HepG2 (cell line): ENCODE data around the gene EPS8L3. TPM values are rescaled to one million over a fixed set of nuclear protein-coding genes. Genes with fewer than 3 reads are reported as not detected.

ENCODE experiments used
- ARID5B ChIP-seq: IDR thresholded peaks from 2 replicates; pipeline ENCODE4 v1.4.0; 2020; ENCODE audit warnings: mild to moderate bottlenecking, missing genetic modification reagents
- ETV6 ChIP-seq: sonication (generic); formaldehyde crosslinking; conservative IDR thresholded peaks from 2 replicates; pipeline ENCODE4 v1.4.0; 2020; ENCODE audit warnings: missing genetic modification reagents
- FOXP1 ChIP-seq, 2 experiments: fragments of 450-650 bp in 1 of 2; IDR thresholded peaks; 2 replicates each; pipeline ENCODE4 v1.6.1; 2017 to 2018; ENCODE audit warnings: antibody characterized with exemption in 1 of 2
- HDAC6 ChIP-seq: fragments of 200-600 bp; sonication (generic); IDR thresholded peaks from 2 replicates; pipeline ENCODE4 v1.7.0; 2017; ENCODE audit warnings: mild to moderate bottlenecking, antibody characterized with exemption, low read length, low read depth
- HNRNPK ChIP-seq: fragments of 200-400 bp; formaldehyde crosslinking; IDR thresholded peaks from 2 replicates; pipeline ENCODE4 v1.6.1; 2018; ENCODE audit warnings: low read length, low read depth, moderate library complexity, mild to moderate bottlenecking; ENCODE audit not compliant: poor library complexity, severe bottlenecking
- KMT2A ChIP-seq: sonication (generic); formaldehyde crosslinking; IDR thresholded peaks from 2 replicates; pipeline ENCODE4 v1.4.0; 2020; ENCODE audit warnings: missing genetic modification reagents
- MTERF4 ChIP-seq: sonication (generic); formaldehyde crosslinking; IDR thresholded peaks from 2 replicates; pipeline ENCODE4 v1.8.0; 2023; ENCODE audit warnings: mild to moderate bottlenecking, missing genetic modification reagents
- NKX3-1 ChIP-seq: sonication (generic); formaldehyde crosslinking; IDR thresholded peaks from 2 replicates; pipeline ENCODE4 v1.5.0; 2020; ENCODE audit warnings: missing genetic modification reagents
- NPAS2 ChIP-seq: sonication (generic); formaldehyde crosslinking; IDR thresholded peaks from 2 replicates; pipeline ENCODE4 v1.8.0; 2022; ENCODE audit warnings: mild to moderate bottlenecking, missing genetic modification reagents, borderline replicate concordance
- POLR2AphosphoS2 ChIP-seq: IDR thresholded peaks from 2 replicates; pipeline ENCODE4 v1.6.1; 2011; ENCODE audit warnings: low read depth, low read length, improper control_type of control experiment
- ZBTB21 ChIP-seq: sonication (generic); formaldehyde crosslinking; IDR thresholded peaks from 2 replicates; pipeline ENCODE4 v1.4.0; 2020; ENCODE audit warnings: missing genetic modification reagents
- ZMAT3 ChIP-seq: sonication (generic); formaldehyde crosslinking; conservative IDR thresholded peaks from 2 replicates; pipeline ENCODE4 v1.7.0; 2021; ENCODE audit warnings: missing genetic modification reagents
- ZNF224 ChIP-seq: sonication (generic); formaldehyde crosslinking; IDR thresholded peaks from 2 replicates; pipeline ENCODE4 v1.5.0; 2020; ENCODE audit warnings: mild to moderate bottlenecking, missing genetic modification reagents
- ZNF317 ChIP-seq: sonication (generic); formaldehyde crosslinking; IDR thresholded peaks from 2 replicates; pipeline ENCODE4 v1.5.0; 2020; ENCODE audit warnings: mild to moderate bottlenecking, missing genetic modification reagents
- ZNF33A ChIP-seq: sonication (generic); formaldehyde crosslinking; IDR thresholded peaks from 2 replicates; pipeline ENCODE4 v1.5.1; 2020; ENCODE audit warnings: missing genetic modification reagents, mild to moderate bottlenecking, moderate library complexity, borderline replicate concordance
- ZNF547 ChIP-seq: sonication (generic); formaldehyde crosslinking; IDR thresholded peaks from 2 replicates; pipeline ENCODE4 v1.5.1; 2020; ENCODE audit warnings: mild to moderate bottlenecking, missing genetic modification reagents
- ZNF672 ChIP-seq: sonication (generic); formaldehyde crosslinking; IDR thresholded peaks from 2 replicates; pipeline ENCODE4 v1.8.1; 2022; ENCODE audit warnings: missing genetic modification reagents
- polyA plus RNA-seq, 8 experiments: library from polyadenylated mRNA; depleted of rRNA in 3 of 8; stranded (reverse) in 7 of 8; unstranded in 1 of 8; fragments of >200 nt; fragmentation: Illumina TruSeq in 4 of 8; extraction: Trizol in 4 of 8; gene quantifications; 2 replicates each; pipeline versions ENCODE4 v1.2.1 to v1.2.3, GENCODE V29; 2011 to 2016; ENCODE audit warnings: low read depth in 4 of 8, missing spikeins in 1 of 8, mixed read lengths in 1 of 8; ENCODE audit not compliant: insufficient read depth in 1 of 8
- total RNA-seq, 5 experiments: library from RNA; depleted of rRNA; stranded (reverse); fragments of >200 nt; fragmentation: Illumina TruSeq; extraction: Trizol; gene quantifications; 2 replicates each; pipeline ENCODE4 v1.2.3, GENCODE V29; 2016; ENCODE audit warnings: low read depth in 1 of 5
- TF ChIP-seq, protein P1 (sequence below): sonication (generic); formaldehyde crosslinking; IDR thresholded peaks from 2 replicates; pipeline ENCODE4 v1.4.0; 2020; ENCODE audit warnings: missing genetic modification reagents
- TF ChIP-seq, protein P2 (sequence below): sonication (generic); formaldehyde crosslinking; IDR thresholded peaks from 2 replicates; pipeline ENCODE4 v1.9.0; 2021; ENCODE audit warnings: missing genetic modification reagents, borderline replicate concordance

The EPS8L3 gene
- total and polyA plus RNA-seq, 2 of the 13 experiments (the other 11 are each of a cell fraction or from before 2014, with no cell fraction given), result 18.2 to 106 TPM

DNA sequence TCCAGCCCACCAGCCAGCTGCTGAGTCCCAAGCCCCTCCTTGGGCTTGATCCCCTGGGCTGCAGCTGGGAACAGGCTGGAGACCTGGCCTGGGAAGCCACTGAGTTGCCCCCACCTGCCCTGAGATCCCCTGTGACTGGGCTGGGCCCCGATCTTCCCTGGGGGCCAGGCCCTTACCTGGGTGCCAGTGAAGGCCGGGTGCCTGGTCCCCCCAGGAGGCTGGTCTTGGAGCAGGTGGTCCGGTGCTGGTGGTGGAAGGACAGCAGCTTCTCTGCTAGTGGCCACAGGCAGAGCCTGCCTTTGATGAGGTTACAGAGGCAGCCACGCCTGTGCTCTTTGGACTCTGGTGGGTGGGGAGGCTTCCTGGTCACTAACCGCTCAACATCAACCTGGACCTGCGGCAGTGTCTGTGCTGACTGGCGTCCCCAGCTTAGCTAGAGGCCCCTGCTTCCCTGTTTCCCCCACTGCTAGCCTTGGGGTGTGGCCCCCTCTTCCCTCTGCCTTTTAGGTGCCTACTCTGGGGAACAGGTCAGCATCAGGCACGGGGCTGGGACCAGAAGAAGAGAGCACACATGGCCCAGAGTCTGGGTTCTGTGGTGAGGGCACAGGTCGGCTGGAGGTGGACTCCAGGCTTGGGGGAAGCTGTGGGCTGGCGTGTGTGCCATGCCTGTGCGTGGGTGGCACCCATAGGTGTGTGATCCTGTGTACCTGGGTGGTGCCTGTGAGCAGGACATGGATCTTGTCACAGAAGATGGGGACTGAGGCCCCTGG is at the start of gene EPS8L3 (continued):
- TF ChIP-seq ARID5B (peak; percentile 71), POLR2AphosphoS2 (no peak), NKX3-1 (CRISPR knock-in tag) (no peak), HDAC6 (no peak), ZNF547 (peak; percentile 44; the same call in 1 of the 2 replicates), ZNF317 (peak; percentile 78; the same call in 1 of the 2 replicates), NPAS2 (no peak), HNRNPK (no peak), KMT2A (no peak), ZNF224 (CRISPR knock-in tag) (0 out of 2 replicates have a peak, but pooled peaks have one; percentile 75), ZBTB21 (CRISPR knock-in tag) (0 out of 2 replicates have a peak, but pooled peaks have one; percentile 26), ZNF672 (CRISPR knock-in tag) (no peak), ZNF33A (CRISPR knock-in tag) (no peak), ETV6 (no peak), FOXP1 (IDR thresholded peaks at IDR 0.05) (no peak), FOXP1 (CRISPR knock-in tag; IDR thresholded peaks at IDR 0.05) (0 out of 2 replicates have a peak, but pooled peaks have one; percentile 7), ZMAT3 (CRISPR knock-in tag) (peak; percentile 90), MTERF4 (peak; percentile 62; the same call in 1 of the 2 replicates)
- TF ChIP-seq, protein P1, sequence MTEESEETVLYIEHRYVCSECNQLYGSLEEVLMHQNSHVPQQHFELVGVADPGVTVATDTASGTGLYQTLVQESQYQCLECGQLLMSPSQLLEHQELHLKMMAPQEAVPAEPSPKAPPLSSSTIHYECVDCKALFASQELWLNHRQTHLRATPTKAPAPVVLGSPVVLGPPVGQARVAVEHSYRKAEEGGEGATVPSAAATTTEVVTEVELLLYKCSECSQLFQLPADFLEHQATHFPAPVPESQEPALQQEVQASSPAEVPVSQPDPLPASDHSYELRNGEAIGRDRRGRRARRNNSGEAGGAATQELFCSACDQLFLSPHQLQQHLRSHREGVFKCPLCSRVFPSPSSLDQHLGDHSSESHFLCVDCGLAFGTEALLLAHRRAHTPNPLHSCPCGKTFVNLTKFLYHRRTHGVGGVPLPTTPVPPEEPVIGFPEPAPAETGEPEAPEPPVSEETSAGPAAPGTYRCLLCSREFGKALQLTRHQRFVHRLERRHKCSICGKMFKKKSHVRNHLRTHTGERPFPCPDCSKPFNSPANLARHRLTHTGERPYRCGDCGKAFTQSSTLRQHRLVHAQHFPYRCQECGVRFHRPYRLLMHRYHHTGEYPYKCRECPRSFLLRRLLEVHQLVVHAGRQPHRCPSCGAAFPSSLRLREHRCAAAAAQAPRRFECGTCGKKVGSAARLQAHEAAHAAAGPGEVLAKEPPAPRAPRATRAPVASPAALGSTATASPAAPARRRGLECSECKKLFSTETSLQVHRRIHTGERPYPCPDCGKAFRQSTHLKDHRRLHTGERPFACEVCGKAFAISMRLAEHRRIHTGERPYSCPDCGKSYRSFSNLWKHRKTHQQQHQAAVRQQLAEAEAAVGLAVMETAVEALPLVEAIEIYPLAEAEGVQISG (CRISPR knock-in tag), result peak; percentile 63
- TF ChIP-seq, protein P2, sequence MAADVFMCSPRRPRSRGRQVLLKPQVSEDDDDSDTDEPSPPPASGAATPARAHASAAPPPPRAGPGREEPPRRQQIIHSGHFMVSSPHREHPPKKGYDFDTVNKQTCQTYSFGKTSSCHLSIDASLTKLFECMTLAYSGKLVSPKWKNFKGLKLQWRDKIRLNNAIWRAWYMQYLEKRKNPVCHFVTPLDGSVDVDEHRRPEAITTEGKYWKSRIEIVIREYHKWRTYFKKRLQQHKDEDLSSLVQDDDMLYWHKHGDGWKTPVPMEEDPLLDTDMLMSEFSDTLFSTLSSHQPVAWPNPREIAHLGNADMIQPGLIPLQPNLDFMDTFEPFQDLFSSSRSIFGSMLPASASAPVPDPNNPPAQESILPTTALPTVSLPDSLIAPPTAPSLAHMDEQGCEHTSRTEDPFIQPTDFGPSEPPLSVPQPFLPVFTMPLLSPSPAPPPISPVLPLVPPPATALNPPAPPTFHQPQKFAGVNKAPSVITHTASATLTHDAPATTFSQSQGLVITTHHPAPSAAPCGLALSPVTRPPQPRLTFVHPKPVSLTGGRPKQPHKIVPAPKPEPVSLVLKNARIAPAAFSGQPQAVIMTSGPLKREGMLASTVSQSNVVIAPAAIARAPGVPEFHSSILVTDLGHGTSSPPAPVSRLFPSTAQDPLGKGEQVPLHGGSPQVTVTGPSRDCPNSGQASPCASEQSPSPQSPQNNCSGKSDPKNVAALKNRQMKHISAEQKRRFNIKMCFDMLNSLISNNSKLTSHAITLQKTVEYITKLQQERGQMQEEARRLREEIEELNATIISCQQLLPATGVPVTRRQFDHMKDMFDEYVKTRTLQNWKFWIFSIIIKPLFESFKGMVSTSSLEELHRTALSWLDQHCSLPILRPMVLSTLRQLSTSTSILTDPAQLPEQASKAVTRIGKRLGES (CRISPR knock-in tag), result no peak
